ENCODE results near the gene CSNK2A2. TPM values are rescaled to one million over a fixed set of nuclear protein-coding genes. Genes with fewer than 3 reads are reported as not detected.
A peak's percentile ranks its signal among the peaks of the same experiment; 100 is the strongest.

CSNK2A2 gene
- total RNA-seq, 2 experiments from 2014 or later, result 86.0 to 86.7 TPM

DNA sequence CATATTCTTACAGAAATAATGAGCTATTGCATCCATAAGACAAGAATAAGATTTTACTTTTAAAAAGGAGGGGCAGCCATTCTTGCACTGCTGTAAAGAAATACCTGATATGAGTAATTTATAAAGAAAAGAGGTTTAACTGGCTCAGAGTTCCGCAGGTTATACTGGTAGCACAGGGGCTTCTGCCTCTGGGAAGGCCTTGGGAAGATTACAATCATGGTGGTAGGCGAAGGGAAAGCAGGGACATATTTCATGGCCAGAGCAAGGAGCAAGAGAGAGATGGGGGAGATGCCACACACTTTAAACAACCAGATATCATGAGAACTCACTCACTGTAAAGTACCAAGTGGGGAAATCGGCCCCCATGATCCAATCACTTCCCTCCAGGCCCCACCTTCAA, 20.9 kb upstream of the CSNK2A2 start:
- Mint-ChIP-seq H3K4me3 (no peak overlapping the region), H3K36me3 (ENCODE audit: low read depth) (no peaks in the 10 kb centered on the region), H3K4me1 (ENCODE audit: low read depth) (no peaks in the 10 kb centered on the region), H3K27ac (no peak overlapping the region), H3K27me3 (ENCODE audit: low read depth) (peaks cover 9% of the 10 kb centered on the region), H3K9me3 (peaks cover 9% of the 10 kb centered on the region)
- intact Hi-C loops (cut with micrococcal nuclease), result no loop called here
- CTCF ChIA-PET, result no interaction called here
- no peak for DNase-seq

DNA sequence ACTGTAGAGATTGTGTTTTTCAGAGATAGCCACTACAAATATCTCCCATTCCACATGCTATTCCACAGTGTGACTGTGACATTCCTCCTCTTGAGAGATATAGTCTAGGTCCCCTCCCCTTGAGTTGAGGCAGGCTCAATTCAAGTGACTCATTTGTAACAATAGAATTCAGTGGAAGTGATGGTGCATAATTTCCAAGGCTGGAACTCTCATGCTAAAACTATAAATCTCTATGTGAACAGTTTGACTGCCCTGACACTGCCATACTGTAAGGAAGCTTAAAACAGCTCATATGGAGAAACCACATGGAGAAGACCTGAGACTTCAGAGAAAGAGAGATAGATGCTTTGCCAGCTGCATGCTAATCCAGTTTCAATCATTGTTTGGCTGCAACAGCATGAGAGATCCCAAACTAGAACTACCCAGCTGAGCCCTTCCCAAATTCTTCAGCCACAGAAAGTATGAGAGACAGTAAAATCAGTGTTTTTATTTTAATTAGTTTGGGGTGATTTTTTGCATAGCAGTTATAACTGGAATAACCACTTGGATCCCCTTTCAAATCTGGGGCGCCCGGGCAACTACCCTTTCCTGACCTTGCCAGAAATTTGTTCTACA, 19.5 kb upstream of the CSNK2A2 start:
- peaks cover 9% of the 10 kb centered on the region for H3K9me3 Mint-ChIP-seq
- H3K4me1 Mint-ChIP-seq (ENCODE audit: low read depth), result no peaks in the 10 kb centered on the region
- CTCF ChIA-PET, result no interaction called here
- no peak overlapping the region for H3K27ac Mint-ChIP-seq
- intact Hi-C loops (cut with micrococcal nuclease), result no loop called here
- H3K36me3 Mint-ChIP-seq (ENCODE audit: low read depth), result no peaks in the 10 kb centered on the region
- peaks cover 9% of the 10 kb centered on the region for H3K27me3 Mint-ChIP-seq (ENCODE audit: low read depth)
- H3K4me3 Mint-ChIP-seq, result no peak overlapping the region
- DNase-seq, result no peak

GRCh38 chr16:58212824-58213655, 15.1 kb upstream of the CSNK2A2 start:
- CTCF ChIA-PET, result no interaction called here
- Mint-ChIP-seq H3K4me1 (ENCODE audit: low read depth) (no peaks in the 10 kb centered on the region), H3K9me3 (peaks cover 7% of the 10 kb centered on the region), H3K27ac (no peak overlapping the region), H3K27me3 (ENCODE audit: low read depth) (peaks cover 12% of the 10 kb centered on the region), H3K4me3 (no peak overlapping the region), H3K36me3 (ENCODE audit: low read depth) (no peaks in the 10 kb centered on the region)
- intact Hi-C loops (cut with micrococcal nuclease), result no loop called here
- no peak for DNase-seq

- intact Hi-C loops (cut with micrococcal nuclease), result no loop called here
- H3K4me1 Mint-ChIP-seq (ENCODE audit: low read depth), result no peaks in the 10 kb centered on the region
- peaks cover under 1% of the 10 kb centered on the region for H3K9me3 Mint-ChIP-seq
- H3K36me3 Mint-ChIP-seq (ENCODE audit: low read depth), result no peaks in the 10 kb centered on the region
- no peak overlapping the region for H3K4me3 Mint-ChIP-seq
- H3K27me3 Mint-ChIP-seq (ENCODE audit: low read depth), result peaks cover 12% of the 10 kb centered on the region
- no peak for DNase-seq
- CTCF ChIA-PET, result interaction anchor here (0.6 kb wide), 1 partner anchor 385 kb away, joined by 3 read pairs; no protein-coding TSS in a partner anchor
- H3K27ac Mint-ChIP-seq, result no peak overlapping the region
These were observed 13.9 kb upstream of the CSNK2A2 start for GRCh38 chr16:58211846-58212245.

DNA sequence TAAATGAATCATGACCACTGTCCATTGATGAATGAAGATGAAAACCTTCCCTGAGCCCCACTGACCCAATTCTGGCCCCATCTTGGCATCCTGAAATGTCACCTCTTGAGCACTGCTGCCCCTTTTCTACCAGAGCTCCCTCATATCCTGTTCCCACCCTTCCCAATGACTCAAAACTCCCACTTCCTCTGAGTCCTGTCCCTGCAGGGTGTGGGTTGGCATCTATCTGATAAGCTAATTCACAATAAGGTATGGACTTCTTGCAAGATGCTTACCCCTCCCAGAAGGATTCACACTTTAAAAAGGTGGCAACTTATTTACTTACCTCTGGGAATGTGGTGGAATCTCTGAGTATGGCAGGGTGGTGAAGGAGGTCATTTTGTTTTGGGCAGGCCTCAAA, 13.3 kb upstream of the CSNK2A2 start:
- no peaks in the 10 kb centered on the region for H3K36me3 Mint-ChIP-seq (ENCODE audit: low read depth)
- no peaks in the 10 kb centered on the region for H3K9me3 Mint-ChIP-seq
- peaks cover 10% of the 10 kb centered on the region for H3K27me3 Mint-ChIP-seq (ENCODE audit: low read depth)
- H3K4me1 Mint-ChIP-seq (ENCODE audit: low read depth), result no peaks in the 10 kb centered on the region
- intact Hi-C loops (cut with micrococcal nuclease), result no loop called here
- no peak overlapping the region for H3K27ac Mint-ChIP-seq
- no peak overlapping the region for H3K4me3 Mint-ChIP-seq
- no peak for DNase-seq
- CTCF ChIA-PET, result no interaction called here

GRCh38 chr16:58205276-58206036, 7.5 kb upstream of the CSNK2A2 start:
- CTCF ChIA-PET, result no interaction called here
- H3K36me3 Mint-ChIP-seq (ENCODE audit: low read depth), result no peaks in the 10 kb centered on the region
- H3K27ac Mint-ChIP-seq, result no peak overlapping the region
- intact Hi-C loops (cut with micrococcal nuclease), result no loop called here
- no peak for DNase-seq
- no peaks in the 10 kb centered on the region for H3K4me1 Mint-ChIP-seq (ENCODE audit: low read depth)
- no peak overlapping the region for H3K4me3 Mint-ChIP-seq
- no peaks in the 10 kb centered on the region for H3K9me3 Mint-ChIP-seq
- peaks cover 2% of the 10 kb centered on the region for H3K27me3 Mint-ChIP-seq (ENCODE audit: low read depth)

- no peaks in the 10 kb centered on the region for H3K9me3 Mint-ChIP-seq
- DNase-seq, result no peak
- CTCF ChIA-PET, result interaction anchor here (0.7 to 1.2 kb wide), 2 partner anchors 12 to 73 kb away, joined by 3 to 4 read pairs; no protein-coding TSS in a partner anchor
- intact Hi-C loops (cut with micrococcal nuclease), result no loop called here
- H3K27ac Mint-ChIP-seq, result no peak overlapping the region
- H3K27me3 Mint-ChIP-seq (ENCODE audit: low read depth), result peaks cover 7% of the 10 kb centered on the region
- H3K36me3 Mint-ChIP-seq (ENCODE audit: low read depth), result peaks cover 5% of the 10 kb centered on the region
- peaks cover 9% of the 10 kb centered on the region for H3K4me1 Mint-ChIP-seq (ENCODE audit: low read depth)
- no peak overlapping the region for H3K4me3 Mint-ChIP-seq
These were observed 3.3 kb upstream of the CSNK2A2 start for GRCh38 chr16:58201163-58201562.

GRCh38 chr16:58200004-58200797, 2.3 kb upstream of the CSNK2A2 start:
- peaks cover 17% of the 10 kb centered on the region for H3K4me1 Mint-ChIP-seq (ENCODE audit: low read depth)
- intact Hi-C loops (cut with micrococcal nuclease), result no loop called here
- CTCF ChIA-PET, result interaction anchor here (1.2 kb wide), 1 partner anchor 11 kb away, joined by 3 read pairs; no protein-coding TSS in a partner anchor
- no peaks in the 10 kb centered on the region for H3K9me3 Mint-ChIP-seq
- H3K4me3 Mint-ChIP-seq, result no peak overlapping the region
- H3K36me3 Mint-ChIP-seq (ENCODE audit: low read depth), result peaks cover 13% of the 10 kb centered on the region
- no peak for DNase-seq
- no peak overlapping the region for H3K27ac Mint-ChIP-seq
- H3K27me3 Mint-ChIP-seq (ENCODE audit: low read depth), result peaks cover 7% of the 10 kb centered on the region

DNA sequence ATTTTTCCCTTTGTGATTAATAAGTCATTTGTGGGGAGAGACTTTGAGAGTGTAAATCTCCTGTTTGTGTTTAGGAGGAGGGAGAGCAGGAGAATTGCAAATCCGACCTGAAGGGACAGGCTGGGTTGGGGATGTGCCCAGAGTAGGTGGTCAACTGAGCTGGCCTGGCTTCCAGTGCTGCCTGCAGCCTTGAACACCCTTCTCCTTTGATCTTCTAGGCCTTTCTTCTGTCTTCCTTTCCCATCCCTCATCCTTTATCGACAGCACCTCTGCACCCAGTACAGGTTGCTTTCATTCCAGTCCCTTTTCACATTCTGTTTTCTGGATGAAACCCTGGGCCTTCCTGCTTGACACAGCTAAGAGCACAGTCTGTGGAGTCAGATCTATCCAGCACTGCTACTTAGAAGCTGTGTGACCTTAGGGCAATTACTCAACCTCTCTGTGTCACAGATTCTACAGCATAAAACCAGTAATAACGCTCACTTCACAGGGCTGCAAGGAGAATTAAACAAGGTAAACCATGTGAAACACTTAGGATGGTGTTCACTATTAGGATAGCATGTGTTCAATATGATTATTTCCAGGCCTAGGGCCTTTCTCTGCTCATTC, 1.0 kb upstream of the CSNK2A2 start:
- Mint-ChIP-seq H3K36me3 (ENCODE audit: low read depth) (peaks cover 18% of the 10 kb centered on the region), H3K27ac (no peak overlapping the region), H3K4me1 (ENCODE audit: low read depth) (peaks cover 26% of the 10 kb centered on the region), H3K4me3 (peak overlapping the region; percentile 77), H3K27me3 (ENCODE audit: low read depth) (peaks cover 7% of the 10 kb centered on the region), H3K9me3 (no peaks in the 10 kb centered on the region)
- no peak for DNase-seq
- intact Hi-C loops (cut with micrococcal nuclease), result loop anchor here (1.0 to 5.0 kb wide), 4 partner anchors 50 to 462 kb away; partner anchors contain the start of genes CFAP20, KATNB1 and MMP15
- CTCF ChIA-PET, result interaction anchor here (0.6 to 1.2 kb wide), 5 partner anchors 8 to 253 kb away, joined by 3 to 4 read pairs (median 3); no protein-coding TSS in a partner anchor

DNA sequence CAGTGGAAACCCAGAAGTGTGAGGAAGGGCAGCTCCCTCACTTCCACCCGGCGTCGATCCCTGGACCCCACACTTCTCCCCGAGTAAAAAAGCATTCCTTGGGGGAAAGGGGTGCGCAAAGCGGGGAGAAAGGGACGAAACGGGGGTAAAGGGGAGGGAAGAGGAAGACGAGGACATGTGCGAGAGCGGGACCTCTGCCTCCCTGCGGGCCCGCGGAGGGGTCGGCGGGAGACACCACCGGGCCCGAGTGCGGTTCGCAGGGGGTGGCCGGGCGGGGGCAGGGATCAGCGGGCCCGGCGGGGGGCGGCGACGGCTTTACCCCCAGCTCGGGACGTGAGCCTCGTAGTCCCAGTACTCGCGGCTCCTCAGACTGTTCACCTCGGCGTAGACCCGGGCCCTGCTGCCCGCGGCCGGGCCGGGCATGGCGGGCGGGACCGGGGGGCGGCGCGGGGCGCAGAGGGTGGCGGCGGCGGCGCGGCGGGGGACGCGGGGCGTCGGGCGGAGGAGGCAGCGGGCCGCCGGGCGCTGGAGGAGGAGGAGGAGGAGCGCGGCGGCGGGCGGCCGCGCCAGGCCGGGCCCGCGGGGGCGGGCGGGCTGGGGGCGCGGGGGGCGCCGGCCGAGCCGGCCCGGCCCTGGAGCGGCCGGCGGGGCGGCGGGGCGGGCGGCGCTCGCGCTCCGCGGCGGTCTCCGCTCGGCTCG, 443 bp downstream of the CSNK2A2 start:
- intact Hi-C loops (cut with micrococcal nuclease), result loop anchor here (1.0 to 5.0 kb wide), 4 partner anchors 52 to 460 kb away; partner anchors contain the start of genes CFAP20, KATNB1 and MMP15
- CTCF ChIA-PET, result interaction anchor here (0.7 to 2.0 kb wide), 5 partner anchors 9 to 174 kb away, joined by 3 to 6 read pairs (median 4); partner anchors contain the start of gene CFAP20
- peak; percentile 8 for DNase-seq
- Mint-ChIP-seq H3K36me3 (ENCODE audit: low read depth) (peaks cover 19% of the 10 kb centered on the region), H3K9me3 (no peaks in the 10 kb centered on the region), H3K4me3 (peak overlapping the region; percentile 81), H3K27me3 (ENCODE audit: low read depth) (peaks cover 7% of the 10 kb centered on the region), H3K4me1 (ENCODE audit: low read depth) (peaks cover 30% of the 10 kb centered on the region), H3K27ac (peak overlapping the region; percentile 66)

DNA sequence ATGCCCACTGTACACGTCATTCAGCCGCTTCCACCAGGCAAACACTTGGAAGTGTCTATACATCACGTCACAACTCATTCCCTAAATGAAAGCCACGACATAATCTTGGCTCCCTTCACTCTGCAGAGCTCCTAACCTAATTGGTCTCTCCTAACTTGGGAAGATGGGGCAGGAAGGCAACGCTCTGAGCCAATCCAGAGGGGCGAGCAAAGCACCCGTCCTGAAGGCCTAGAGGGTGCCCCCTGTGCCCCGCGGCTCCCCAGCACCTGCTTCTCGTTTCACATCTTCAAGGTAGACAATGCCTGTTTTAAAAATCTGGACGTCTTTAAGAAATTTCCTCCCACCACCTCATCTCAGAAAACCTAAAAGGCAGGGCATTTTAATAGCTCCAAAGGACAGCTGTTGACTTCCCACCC, 1.0 kb downstream of the CSNK2A2 start:
- DNase-seq, result peak; percentile 13
- H3K9me3 Mint-ChIP-seq, result no peaks in the 10 kb centered on the region
- peaks cover 31% of the 10 kb centered on the region for H3K4me1 Mint-ChIP-seq (ENCODE audit: low read depth)
- H3K36me3 Mint-ChIP-seq (ENCODE audit: low read depth), result peaks cover 19% of the 10 kb centered on the region
- H3K4me3 Mint-ChIP-seq, result peak overlapping the region; percentile 81
- H3K27me3 Mint-ChIP-seq (ENCODE audit: low read depth), result peaks cover 7% of the 10 kb centered on the region
- H3K27ac Mint-ChIP-seq, result peak overlapping the region; percentile 66
- intact Hi-C loops (cut with micrococcal nuclease), result loop anchor here (5.0 kb wide), 1 partner anchor 460 kb away; the partner anchor contains the start of gene KATNB1
- CTCF ChIA-PET, result interaction anchor here (0.7 to 2.0 kb wide), 6 partner anchors 9 to 174 kb away, joined by 3 to 6 read pairs (median 4); partner anchors contain the start of gene CFAP20
